ENCODE data around the gene PTPRN2.

Gene PTPRN2

GRCh38 chr7:157909370-157909769 is 678.3 kb downstream of the PTPRN2 start:
- TF ChIP-seq FOXA1 (IDR thresholded peaks at IDR 0.05), result no peak
- TF ChIP-seq HDGF (IDR thresholded peaks at IDR 0.05; ENCODE audit: borderline replicate concordance), result no peak
- TF ChIP-seq BHLHE40 (IDR thresholded peaks at IDR 0.05; ENCODE audit: borderline replicate concordance), result no peak
- no peak for TF ChIP-seq CTBP1 (IDR thresholded peaks at IDR 0.05; ENCODE audit: borderline replicate concordance)
- no peak for TF ChIP-seq ZNF384 (IDR thresholded peaks at IDR 0.05)
- TF ChIP-seq ARNT (IDR thresholded peaks at IDR 0.05), result no peak
- no peak for TF ChIP-seq FOXK2 (IDR thresholded peaks at IDR 0.05)
- TF ChIP-seq FOXM1 (IDR thresholded peaks at IDR 0.05; ENCODE audit: borderline replicate concordance), result no peak
- TF ChIP-seq NFRKB (IDR thresholded peaks at IDR 0.05), result no peak
- TF ChIP-seq PKNOX1 (IDR thresholded peaks at IDR 0.05), result no peak
- TF ChIP-seq TARDBP (IDR thresholded peaks at IDR 0.05), result no peak
- TF ChIP-seq SUZ12 (IDR thresholded peaks at IDR 0.05), result no peak
- TF ChIP-seq LEF1 (IDR thresholded peaks at IDR 0.05; ENCODE audit: borderline replicate concordance), result no peak
- TF ChIP-seq SP1 (IDR thresholded peaks at IDR 0.05), result no peak
- TF ChIP-seq ELF4 (IDR thresholded peaks at IDR 0.05), result no peak
- TF ChIP-seq L3MBTL2 (conservative IDR thresholded peaks at IDR 0.05), result no peak
- CTCF ChIA-PET, result no interaction called here
- DNase-seq (ENCODE audit: extremely low spot score), result no peak
- POLR2A ChIA-PET, result no interaction called here

DNA sequence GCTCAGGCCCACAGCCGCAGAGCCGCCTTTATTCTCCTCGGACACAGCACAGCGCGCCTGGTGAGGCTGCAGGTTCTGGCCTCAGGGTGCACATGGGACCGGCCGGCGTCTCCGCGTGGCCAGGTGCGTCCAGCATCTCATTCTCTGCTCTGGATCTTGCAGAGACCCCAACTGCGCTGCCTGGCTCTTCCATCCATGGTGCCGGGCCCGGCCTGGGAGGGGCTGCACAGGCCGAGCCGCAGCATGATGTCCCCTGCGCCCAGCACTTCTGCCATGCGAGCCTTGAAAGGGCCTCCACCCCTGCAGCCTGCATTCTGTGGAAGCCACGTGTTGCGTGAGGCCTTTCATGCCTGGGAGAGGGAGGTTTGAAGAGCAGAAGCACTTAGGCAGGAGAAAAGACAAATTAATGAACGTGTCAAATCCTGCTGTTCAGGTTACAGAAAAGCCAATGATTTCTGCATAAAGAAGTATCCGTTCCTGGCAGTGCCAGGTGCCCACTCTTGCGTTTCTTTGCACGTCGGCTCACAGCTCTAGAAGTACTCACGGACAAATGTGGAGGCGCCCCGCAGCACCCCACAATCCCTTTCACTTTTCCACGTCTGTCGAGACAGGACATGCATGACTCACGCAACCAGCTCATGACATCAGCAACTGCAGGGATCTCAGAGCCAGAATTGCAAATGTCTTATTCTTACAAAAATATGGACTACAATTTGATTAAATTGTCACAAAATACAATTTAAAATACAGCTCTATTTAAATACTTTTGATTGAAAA is 679.4 kb downstream of the PTPRN2 start:
- TF ChIP-seq PKNOX1 (IDR thresholded peaks at IDR 0.05), result no peak
- DNase-seq (ENCODE audit: extremely low spot score), result no peak
- ChIA-PET POLR2A (no interaction called here), CTCF (no interaction called here)

DNA sequence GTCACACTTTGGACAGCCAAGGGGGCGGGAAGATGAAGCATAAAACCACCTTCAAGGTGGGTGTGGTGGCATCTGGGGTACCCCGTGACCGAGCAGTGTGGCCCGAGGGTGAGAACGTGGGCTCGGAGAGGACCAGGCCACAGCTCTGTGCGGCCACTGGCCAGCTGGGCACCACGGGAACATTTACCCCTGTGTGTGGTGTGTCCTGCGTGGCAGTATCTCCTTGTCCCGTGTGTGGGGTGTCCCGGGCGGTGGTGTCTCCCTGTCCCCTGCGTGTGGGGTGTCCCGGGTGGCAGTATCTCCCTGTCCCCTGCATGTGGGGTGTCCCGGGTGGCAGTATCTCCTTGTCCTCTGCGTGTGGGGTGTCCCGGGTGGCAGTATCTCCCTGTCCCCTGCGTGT is 680.5 kb downstream of the PTPRN2 start:
- TF ChIP-seq ARNT (IDR thresholded peaks at IDR 0.05), result no peak
- no peak for TF ChIP-seq SUZ12 (IDR thresholded peaks at IDR 0.05)
- TF ChIP-seq HDGF (IDR thresholded peaks at IDR 0.05; ENCODE audit: borderline replicate concordance), result no peak
- no peak for TF ChIP-seq L3MBTL2 (conservative IDR thresholded peaks at IDR 0.05)
- ChIA-PET POLR2A (no interaction called here), CTCF (no interaction called here)
- DNase-seq (ENCODE audit: extremely low spot score), result no peak

DNA sequence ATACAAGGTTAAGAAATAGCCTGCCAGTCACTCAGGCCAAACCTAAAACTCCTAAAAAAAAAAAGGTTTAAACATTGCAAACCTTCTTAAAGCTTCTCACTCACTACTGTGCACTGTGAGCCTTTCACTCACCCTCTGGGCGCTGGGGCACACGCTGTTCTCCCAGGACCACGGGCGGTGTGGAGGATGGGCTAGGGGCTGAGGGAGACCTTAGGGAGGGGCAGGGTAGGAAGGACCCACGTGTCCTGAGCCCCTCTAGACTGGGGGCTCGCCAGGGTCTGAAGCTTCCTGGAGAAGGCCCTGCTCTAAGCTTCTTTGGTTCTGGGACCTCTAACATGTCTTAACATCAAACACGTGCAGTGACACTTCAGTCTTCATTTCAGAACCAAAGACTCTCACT is 681.0 kb downstream of the PTPRN2 start:
- CTCF ChIA-PET, result no interaction called here
- no peak for DNase-seq (ENCODE audit: extremely low spot score)
- TF ChIP-seq NFRKB (IDR thresholded peaks at IDR 0.05) (no peak), LEF1 (IDR thresholded peaks at IDR 0.05; ENCODE audit: borderline replicate concordance) (no peak), ELF4 (IDR thresholded peaks at IDR 0.05) (no peak), CTBP1 (IDR thresholded peaks at IDR 0.05; ENCODE audit: borderline replicate concordance) (no peak), ZNF384 (IDR thresholded peaks at IDR 0.05) (no peak), FOXM1 (IDR thresholded peaks at IDR 0.05; ENCODE audit: borderline replicate concordance) (no peak), SUZ12 (IDR thresholded peaks at IDR 0.05) (no peak), PKNOX1 (IDR thresholded peaks at IDR 0.05) (no peak)
- POLR2A ChIA-PET, result no interaction called here

DNA sequence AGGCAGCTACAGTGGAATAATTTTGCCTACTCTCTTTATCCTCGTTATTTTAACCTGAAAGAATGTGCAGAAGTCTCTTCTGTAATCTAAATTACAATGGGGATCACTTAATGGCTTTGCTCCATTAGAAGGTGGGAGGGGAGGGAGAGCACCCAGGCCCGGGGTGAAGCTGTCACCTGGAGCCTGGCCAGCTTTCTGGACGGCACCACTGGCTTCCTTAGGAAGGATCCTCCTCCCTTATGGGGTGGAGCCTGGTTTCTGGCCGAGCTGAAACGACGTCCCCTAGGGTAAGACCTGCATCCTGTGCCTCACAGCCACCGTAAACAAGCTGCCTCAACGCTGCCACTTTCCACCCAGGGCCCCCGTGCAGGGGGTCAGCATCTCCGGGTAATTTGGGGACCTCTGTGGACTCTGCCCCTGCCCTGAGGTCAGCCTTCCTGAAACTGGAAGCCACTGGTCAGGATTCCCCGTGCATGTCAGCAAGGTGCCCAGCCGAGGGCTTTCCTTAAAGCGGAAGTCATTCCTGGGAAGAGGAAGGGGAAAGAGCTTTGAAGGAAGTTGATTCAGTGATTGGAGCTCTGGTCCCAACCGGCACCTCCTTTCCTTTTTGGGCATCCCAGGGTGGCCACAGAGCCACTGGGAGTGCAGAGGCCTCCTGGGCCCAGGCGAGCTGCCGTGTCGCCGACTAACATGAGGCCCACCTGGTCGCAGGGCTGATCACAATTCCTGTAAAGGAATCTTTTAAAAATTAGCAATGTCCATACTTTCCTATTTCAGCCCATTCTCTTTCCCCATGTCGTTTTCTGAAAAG is 681.8 kb downstream of the PTPRN2 start:
- ChIA-PET CTCF (no interaction called here), POLR2A (no interaction called here)
- DNase-seq (ENCODE audit: extremely low spot score), result no peak
- TF ChIP-seq NFRKB (IDR thresholded peaks at IDR 0.05) (no peak), BHLHE40 (IDR thresholded peaks at IDR 0.05; ENCODE audit: borderline replicate concordance) (no peak), FOXA1 (IDR thresholded peaks at IDR 0.05) (no peak), SP1 (IDR thresholded peaks at IDR 0.05) (no peak), ZNF384 (IDR thresholded peaks at IDR 0.05) (no peak), L3MBTL2 (conservative IDR thresholded peaks at IDR 0.05) (no peak), HDGF (IDR thresholded peaks at IDR 0.05; ENCODE audit: borderline replicate concordance) (no peak), ARNT (IDR thresholded peaks at IDR 0.05) (no peak), LEF1 (IDR thresholded peaks at IDR 0.05; ENCODE audit: borderline replicate concordance) (no peak), ELF4 (IDR thresholded peaks at IDR 0.05) (no peak), FOXM1 (IDR thresholded peaks at IDR 0.05; ENCODE audit: borderline replicate concordance) (no peak), SUZ12 (IDR thresholded peaks at IDR 0.05) (no peak), TARDBP (IDR thresholded peaks at IDR 0.05) (no peak), PKNOX1 (IDR thresholded peaks at IDR 0.05) (no peak)
